PC-3 (cell line): ENCODE measurements around the gene ATAD3A. TPM values are rescaled to one million over a fixed set of nuclear protein-coding genes. Genes with fewer than 3 reads are reported as not detected.

Source experiments
- ATAC-seq: fragments of 200-7000 bp; cut with Tn5 transposase; 2 replicates; pipeline ENCODE4 v1.9.1; 2020; ENCODE audit warnings: mild to moderate bottlenecking, moderate library complexity
- BruUV-seq: library from RNA; stranded (reverse); fragments of 400-500 nt; replicated peaks from 2 replicates; lab custom pipeline; 2021; lab: Mats Ljungman, UMichigan
- CTCF ChIA-PET: fragments of 300-600 bp; sonication (Branson Sonifier 250); formaldehyde crosslinking; loops from one replicate; lab custom pipeline; 2022; ENCODE audit warnings: antibody characterized with exemption; lab: Charles Lee
- POLR2A ChIA-PET: fragments of 300-600 bp; sonication (Branson Sonifier 250); formaldehyde crosslinking; loops from one replicate; lab custom pipeline; 2022; ENCODE audit warnings: antibody characterized with exemption; ENCODE audit not compliant: unreplicated experiment; lab: Charles Lee
- DNase-seq: peaks from one replicate; pipeline ENCODE4 v3.0.0-alpha.2; 2015
- H2AFZ ChIP-seq: fragments of 300-600 bp; sonication (generic); 2 replicates; pipeline ENCODE4 v1.6.0; 2016; ENCODE audit warnings: antibody characterized with exemption, low read length
- H3F3A ChIP-seq: fragments of 300-600 bp; sonication (generic); one replicate; pipeline ENCODE4 v1.6.0; 2017; ENCODE audit warnings: antibody characterized with exemption, low read length, control low read depth, mild to moderate bottlenecking; ENCODE audit not compliant: unreplicated experiment
- H3K27ac ChIP-seq: fragments of 300-600 bp; sonication (generic); 2 replicates; pipeline ENCODE4 v1.5.1; 2016; ENCODE audit warnings: mild to moderate bottlenecking, low read length
- H3K27me3 ChIP-seq: fragments of 300-600 bp; sonication (generic); 2 replicates; pipeline ENCODE4 v1.6.1; 2016; ENCODE audit warnings: low read length, mixed read lengths
- H3K36me3 ChIP-seq: fragments of 300-600 bp; sonication (generic); 2 replicates; pipeline ENCODE4 v1.6.1; 2016; ENCODE audit warnings: low read depth, mixed run types, low read length, mixed read lengths
- H3K4me1 ChIP-seq: fragments of 300-600 bp; sonication (generic); 2 replicates; pipeline ENCODE4 v1.5.1; 2016; ENCODE audit warnings: low read length; ENCODE audit not compliant: insufficient read depth
- H3K4me2 ChIP-seq: fragments of 300-600 bp; sonication (generic); 2 replicates; pipeline ENCODE4 v1.6.0; 2016; ENCODE audit warnings: low read length
- H3K4me3 ChIP-seq: fragments of 300-600 bp; sonication (generic); 2 replicates; pipeline ENCODE4 v1.5.1; 2016; ENCODE audit warnings: mild to moderate bottlenecking, low read length, mixed read lengths
- H3K79me2 ChIP-seq: fragments of 300-600 bp; sonication (generic); 2 replicates; pipeline ENCODE4 v1.6.1; 2017; ENCODE audit warnings: low read length, mixed read lengths
- H3K9ac ChIP-seq: fragments of 300-600 bp; sonication (generic); 2 replicates; pipeline ENCODE4 v1.6.0; 2016; ENCODE audit warnings: mild to moderate bottlenecking, low read length
- H3K9me2 ChIP-seq: fragments of 300-600 bp; sonication (generic); replicated peaks from 2 replicates; pipeline ENCODE4 v1.6.1; 2016; ENCODE audit warnings: mixed run types, low read length, mixed read lengths
- H3K9me3 ChIP-seq: fragments of 300-600 bp; sonication (generic); 2 replicates; pipeline ENCODE4 v1.6.1; 2016; ENCODE audit warnings: low read length, mixed read lengths
- H4K20me1 ChIP-seq: fragments of 300-600 bp; sonication (generic); 2 replicates; pipeline ENCODE4 v1.6.1; 2016; ENCODE audit warnings: low read length, mixed read lengths
- EZH2 ChIP-seq: fragments of 300-600 bp; sonication (generic); IDR thresholded peaks from one replicate; pipeline ENCODE4 v1.6.1; 2017; ENCODE audit warnings: antibody characterized with exemption, mild to moderate bottlenecking, low read length; ENCODE audit not compliant: unreplicated experiment
- EZH2phosphoT487 ChIP-seq: fragments of 300-600 bp; sonication (generic); IDR thresholded peaks from 2 replicates; pipeline ENCODE4 v1.6.1; 2018; ENCODE audit warnings: mild to moderate bottlenecking, antibody characterized with exemption, low read length, borderline replicate concordance
- intact Hi-C: fragments of 100-400 bp; cut with micrococcal nuclease; formaldehyde crosslinking; loops from 2 replicates; pipeline ENCODE4 v1.9.0; 2023
- total RNA-seq: library from RNA; depleted of rRNA; stranded (reverse); fragments of >200 nt; gene quantifications from 2 replicates; pipeline ENCODE4 v1.2.3, GENCODE V29; 2014
- TF ChIP-seq, protein P1 (sequence below): fragments of 300-600 bp; sonication (generic); conservative IDR thresholded peaks from 2 replicates; pipeline ENCODE4 v1.5.1; 2017; ENCODE audit warnings: antibody characterized with exemption, low read depth, mild to moderate bottlenecking, low read length

Gene ATAD3A
- total RNA-seq, 1 experiment from 2014 or later: 186 TPM

DNA sequence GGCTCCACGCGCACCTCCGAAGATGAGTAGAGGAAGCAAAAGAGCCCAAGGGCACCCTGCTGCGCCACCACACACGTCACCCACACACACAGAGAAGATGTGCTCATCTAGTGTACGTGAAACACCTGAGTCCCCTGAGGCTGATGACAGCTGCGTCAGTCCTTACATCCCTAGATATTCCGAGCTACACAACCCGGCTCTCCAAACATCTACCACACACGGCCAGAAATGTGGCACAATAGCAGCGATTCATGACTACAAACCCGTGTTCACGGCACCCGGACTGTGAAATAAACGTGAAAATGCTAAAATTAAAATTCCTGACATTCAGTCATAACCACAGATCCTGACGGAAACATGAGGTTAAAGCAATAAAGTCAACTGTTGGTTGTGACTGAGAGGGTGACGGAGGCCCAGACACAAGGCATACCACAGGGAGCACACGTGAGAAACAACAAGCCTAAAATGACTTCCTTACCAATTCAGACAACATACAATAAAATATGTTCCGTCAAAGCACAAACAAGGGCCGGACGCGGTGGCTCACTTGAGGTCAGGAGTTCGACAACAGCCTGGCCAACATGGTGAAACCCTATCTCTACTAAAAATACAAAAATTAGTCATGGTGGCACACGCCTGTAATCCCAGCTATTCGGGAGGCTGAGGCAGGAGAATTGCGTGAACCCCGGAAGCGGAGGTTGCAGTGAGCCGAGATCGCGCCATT, 55.4 kb downstream of the ATAD3A start:
- no peak for ATAC-seq
- TF ChIP-seq EZH2 (no peak), EZH2phosphoT487 (no peak)
- TF ChIP-seq, protein P1, sequence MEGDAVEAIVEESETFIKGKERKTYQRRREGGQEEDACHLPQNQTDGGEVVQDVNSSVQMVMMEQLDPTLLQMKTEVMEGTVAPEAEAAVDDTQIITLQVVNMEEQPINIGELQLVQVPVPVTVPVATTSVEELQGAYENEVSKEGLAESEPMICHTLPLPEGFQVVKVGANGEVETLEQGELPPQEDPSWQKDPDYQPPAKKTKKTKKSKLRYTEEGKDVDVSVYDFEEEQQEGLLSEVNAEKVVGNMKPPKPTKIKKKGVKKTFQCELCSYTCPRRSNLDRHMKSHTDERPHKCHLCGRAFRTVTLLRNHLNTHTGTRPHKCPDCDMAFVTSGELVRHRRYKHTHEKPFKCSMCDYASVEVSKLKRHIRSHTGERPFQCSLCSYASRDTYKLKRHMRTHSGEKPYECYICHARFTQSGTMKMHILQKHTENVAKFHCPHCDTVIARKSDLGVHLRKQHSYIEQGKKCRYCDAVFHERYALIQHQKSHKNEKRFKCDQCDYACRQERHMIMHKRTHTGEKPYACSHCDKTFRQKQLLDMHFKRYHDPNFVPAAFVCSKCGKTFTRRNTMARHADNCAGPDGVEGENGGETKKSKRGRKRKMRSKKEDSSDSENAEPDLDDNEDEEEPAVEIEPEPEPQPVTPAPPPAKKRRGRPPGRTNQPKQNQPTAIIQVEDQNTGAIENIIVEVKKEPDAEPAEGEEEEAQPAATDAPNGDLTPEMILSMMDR: no peak
- Histone ChIP-seq H3K36me3 (peaks cover 62% of the 10 kb centered on the region), H3K79me2 (peaks cover 99% of the 10 kb centered on the region), H2AFZ (no peak overlapping the region), H3K9me3 (no peaks in the 10 kb centered on the region), H3K4me2 (no peak overlapping the region), H3K4me3 (no peak overlapping the region), H3F3A (no peaks in the 10 kb centered on the region), H3K9me2 (no peaks in the 10 kb centered on the region), H3K9ac (no peak overlapping the region), H3K27ac (no peak overlapping the region), H3K27me3 (no peaks in the 10 kb centered on the region), H4K20me1 (peaks cover 74% of the 10 kb centered on the region), H3K4me1 (no peaks in the 10 kb centered on the region)
- POLR2A ChIA-PET: no interaction called here
- intact Hi-C loops: no loop called here
- BruUV-seq: no TSS peak
- CTCF ChIA-PET: no interaction called here
- no peak for DNase-seq

DNA sequence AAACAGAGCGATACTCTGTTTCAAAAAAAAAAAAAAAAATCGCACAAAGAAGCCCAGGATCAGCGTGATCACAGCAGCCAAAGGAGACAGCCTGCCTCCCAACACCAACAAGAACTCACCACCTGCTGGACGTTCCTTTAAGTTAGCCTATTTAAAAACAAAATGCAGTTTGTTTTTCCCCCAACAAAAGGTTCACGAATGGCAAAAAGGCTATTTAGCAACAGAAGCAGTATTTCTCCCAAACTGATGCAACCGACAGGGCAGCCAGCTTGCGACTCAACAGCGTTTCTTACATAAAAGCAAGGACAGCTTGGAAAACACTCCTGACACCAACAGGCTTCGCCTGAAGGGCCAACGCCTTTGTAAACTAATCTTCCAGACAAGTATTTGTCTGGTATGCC, 55.9 kb downstream of the ATAD3A start:
- CTCF ChIA-PET: no interaction called here
- POLR2A ChIA-PET: interaction anchor here (0.7 kb wide), 1 partner anchor 310 kb away, joined by 6 read pairs; no protein-coding TSS in a partner anchor
- H3K9me2 ChIP-seq: no peaks in the 10 kb centered on the region
- H3K27ac ChIP-seq: no peak overlapping the region
- peaks cover 5% of the 10 kb centered on the region for H3K4me1 ChIP-seq
- H3F3A ChIP-seq: no peaks in the 10 kb centered on the region
- DNase-seq (no peak), ATAC-seq (no peak)
- H2AFZ ChIP-seq: no peak overlapping the region
- TF ChIP-seq EZH2 (no peak), EZH2phosphoT487 (no peak)
- TF ChIP-seq, protein P1: no peak
- H3K9ac ChIP-seq: no peak overlapping the region
- H3K36me3 ChIP-seq: peaks cover 60% of the 10 kb centered on the region
- no peaks in the 10 kb centered on the region for H3K27me3 ChIP-seq
- intact Hi-C loops: no loop called here
- H3K4me2 ChIP-seq: no peak overlapping the region
- peaks cover 99% of the 10 kb centered on the region for H3K79me2 ChIP-seq
- no peak overlapping the region for H3K4me3 ChIP-seq
- H4K20me1 ChIP-seq: peaks cover 69% of the 10 kb centered on the region
- no peaks in the 10 kb centered on the region for H3K9me3 ChIP-seq
- BruUV-seq: no TSS peak

DNA sequence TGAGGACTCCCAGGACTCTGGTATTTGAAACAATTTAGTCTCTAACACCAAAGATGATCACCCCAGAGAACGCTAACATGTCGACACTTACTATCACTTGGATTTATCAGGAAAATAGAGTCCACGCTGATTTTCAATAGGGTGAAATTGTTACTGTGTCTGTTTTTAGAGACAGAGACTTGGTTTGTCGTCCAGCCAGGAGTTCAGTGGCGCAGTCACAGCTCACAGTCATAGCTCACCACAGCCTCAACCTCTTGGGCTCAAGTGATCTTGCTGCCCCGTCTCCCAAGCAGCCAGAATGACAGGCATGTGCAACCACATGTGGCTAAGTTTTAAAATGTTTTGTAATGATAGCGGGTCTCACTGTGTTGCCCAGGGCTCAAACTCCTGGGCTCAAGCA, 57.4 kb downstream of the ATAD3A start:
- H3K27me3 ChIP-seq: no peaks in the 10 kb centered on the region
- no peak for ATAC-seq
- H3K4me1 ChIP-seq: peaks cover 8% of the 10 kb centered on the region
- ChIA-PET POLR2A (no interaction called here), CTCF (no interaction called here)
- H3K4me2 ChIP-seq: no peak overlapping the region
- no peak overlapping the region for H3K27ac ChIP-seq
- no peaks in the 10 kb centered on the region for H3K9me2 ChIP-seq
- no peak overlapping the region for H3K4me3 ChIP-seq
- BruUV-seq: no TSS peak
- H3K9me3 ChIP-seq: no peaks in the 10 kb centered on the region
- no peaks in the 10 kb centered on the region for H3F3A ChIP-seq
- H3K79me2 ChIP-seq: peaks cover 100% of the 10 kb centered on the region
- no peak for DNase-seq
- no peak overlapping the region for H3K9ac ChIP-seq
- intact Hi-C loops: no loop called here
- no peak overlapping the region for H2AFZ ChIP-seq
- H3K36me3 ChIP-seq: peaks cover 46% of the 10 kb centered on the region
- TF ChIP-seq, protein P1: no peak
- TF ChIP-seq EZH2phosphoT487 (no peak), EZH2 (no peak)
- H4K20me1 ChIP-seq: peaks cover 57% of the 10 kb centered on the region
